Nucleus accumbens (tissue), 56 donors: ENCODE data around the gene IMMT.

ENCODE experiments used
- DNase-seq, 56 donors: peaks; one replicate each; lab custom pipeline; 2025; lab: John Stamatoyannopoulos, UW

The IMMT gene

DNA sequence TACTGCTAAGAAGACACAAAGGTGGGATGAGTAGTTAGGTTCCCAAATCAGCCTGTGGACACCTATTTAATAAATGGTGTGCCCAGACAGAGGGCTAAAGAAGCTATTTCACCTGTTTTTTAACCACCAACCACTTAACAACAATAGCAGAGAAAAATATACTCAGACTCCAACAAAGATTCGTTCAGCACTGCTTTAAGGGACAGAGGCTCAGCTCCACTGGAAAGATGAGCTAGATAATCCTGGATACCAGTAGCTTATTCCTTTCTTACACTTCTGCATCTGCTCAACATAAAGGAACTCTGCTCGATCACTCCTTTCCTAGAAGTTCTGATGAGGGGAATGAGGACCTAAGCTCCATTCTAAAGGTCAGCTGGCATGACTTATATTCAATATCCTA is 44.8 kb downstream of the IMMT start:
- DNase-seq: no peak

DNA sequence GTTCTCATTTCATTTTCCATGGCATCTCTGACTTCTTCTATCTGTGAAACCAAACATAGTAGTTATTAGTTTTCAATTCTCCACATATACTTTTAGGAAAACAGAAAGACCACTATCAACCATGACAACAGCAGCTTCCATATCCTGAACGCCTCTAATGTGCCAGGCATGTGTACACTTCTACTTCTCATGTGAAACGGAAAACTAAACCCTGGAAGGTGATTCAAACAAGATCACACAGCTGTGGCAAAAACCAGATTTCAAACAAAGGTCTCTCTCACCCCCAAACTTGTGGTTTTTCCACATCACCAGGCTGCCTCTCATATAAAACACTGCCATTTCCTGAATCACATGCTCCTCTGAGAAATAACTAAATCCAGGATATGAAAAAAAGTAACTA is 47.5 kb downstream of the IMMT start:
- no peak for DNase-seq

DNA sequence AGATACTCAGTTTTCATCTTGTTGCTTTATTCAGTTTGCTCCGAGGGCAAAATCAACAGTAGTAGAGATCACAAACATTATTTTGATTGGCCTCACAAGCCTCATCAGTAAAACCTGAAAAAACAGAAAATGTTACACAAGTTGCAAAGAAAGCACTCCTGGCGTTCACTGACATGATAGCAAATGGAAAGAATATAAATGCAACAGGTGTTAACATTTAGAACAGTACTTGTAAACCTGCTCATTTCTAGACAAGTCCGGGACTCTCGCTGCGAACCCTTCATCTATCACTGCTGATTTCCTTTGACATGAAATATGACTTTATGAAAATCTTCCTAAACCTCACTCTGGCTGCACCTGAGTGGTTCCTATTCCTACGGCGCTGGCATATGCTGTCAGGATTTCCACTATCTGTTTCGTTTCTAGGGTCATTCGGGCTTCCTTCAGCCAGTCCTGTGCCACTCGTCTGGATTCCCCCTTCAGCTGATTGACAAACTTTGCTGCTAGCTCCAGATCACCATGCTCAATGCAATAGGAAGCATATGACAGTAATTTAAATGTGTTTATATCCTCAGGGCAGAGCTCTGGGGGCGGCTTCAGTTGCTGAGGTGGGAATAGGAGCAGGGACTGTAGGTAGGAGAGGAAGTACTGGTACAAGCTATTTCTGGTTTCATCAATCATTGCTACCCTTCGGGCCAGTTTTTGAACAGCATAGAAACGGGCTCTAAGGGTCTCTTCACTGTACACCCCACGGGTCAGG is 51.2 kb downstream of the IMMT start:
- DNase-seq: peak in 8 of 56 donors; percentile 2 to 35 (median 6)

DNA sequence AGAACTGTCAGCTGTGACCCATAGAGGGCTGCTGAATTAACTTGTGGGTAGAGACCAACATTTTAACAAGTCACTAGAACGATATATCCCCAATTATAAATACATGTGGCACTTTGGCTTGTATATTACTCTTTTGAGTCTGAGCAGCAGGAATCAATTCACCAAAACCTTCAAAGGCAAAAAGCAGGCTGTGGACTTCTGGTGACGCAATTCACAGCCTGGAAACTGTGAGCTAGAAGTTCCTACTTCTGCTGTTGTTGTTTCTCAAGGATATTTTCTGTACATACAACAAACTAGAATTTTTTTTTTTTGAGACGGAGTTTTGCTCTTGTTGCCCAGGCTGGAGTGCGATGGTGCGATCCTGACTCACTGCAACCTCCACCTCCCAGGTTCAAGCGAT is 52.0 kb downstream of the IMMT start:
- no peak for DNase-seq

DNA sequence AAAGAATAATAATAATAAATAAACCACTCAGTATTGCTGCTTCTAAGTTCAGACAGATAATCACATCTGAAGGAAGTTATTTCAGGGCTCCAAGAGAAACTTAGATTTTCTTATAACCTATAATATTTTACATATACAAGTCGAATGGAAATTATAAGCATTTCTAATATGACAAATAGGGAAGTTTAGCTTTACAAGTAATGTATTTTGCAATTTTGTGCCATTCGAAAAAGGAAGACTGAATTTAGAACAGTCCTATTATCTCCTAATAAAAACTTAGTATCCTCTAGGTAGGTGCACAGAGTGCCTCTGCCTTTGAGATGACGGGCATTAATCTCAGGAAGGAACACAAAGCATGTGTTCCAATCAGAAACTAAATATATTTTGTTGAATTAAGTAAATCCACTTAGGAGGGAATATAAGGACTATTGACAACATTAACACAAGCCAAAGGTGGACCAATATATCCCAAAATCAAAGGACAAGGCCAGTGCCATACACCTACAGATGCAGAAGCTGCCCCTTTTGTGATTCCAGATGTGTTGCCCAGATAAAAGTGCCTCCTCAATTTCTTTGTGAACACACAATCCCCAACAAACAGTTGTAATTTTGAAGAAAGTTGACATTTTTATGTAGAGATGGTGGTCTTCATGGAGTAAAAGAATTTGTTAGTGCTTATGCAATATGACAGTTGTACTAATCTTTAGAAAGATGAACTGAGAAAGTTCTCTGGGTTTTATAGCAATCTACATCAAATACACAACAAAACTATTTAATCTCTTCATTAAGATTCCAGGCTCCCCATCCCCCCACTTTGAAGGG is 52.6 kb downstream of the IMMT start:
- no peak for DNase-seq

DNA sequence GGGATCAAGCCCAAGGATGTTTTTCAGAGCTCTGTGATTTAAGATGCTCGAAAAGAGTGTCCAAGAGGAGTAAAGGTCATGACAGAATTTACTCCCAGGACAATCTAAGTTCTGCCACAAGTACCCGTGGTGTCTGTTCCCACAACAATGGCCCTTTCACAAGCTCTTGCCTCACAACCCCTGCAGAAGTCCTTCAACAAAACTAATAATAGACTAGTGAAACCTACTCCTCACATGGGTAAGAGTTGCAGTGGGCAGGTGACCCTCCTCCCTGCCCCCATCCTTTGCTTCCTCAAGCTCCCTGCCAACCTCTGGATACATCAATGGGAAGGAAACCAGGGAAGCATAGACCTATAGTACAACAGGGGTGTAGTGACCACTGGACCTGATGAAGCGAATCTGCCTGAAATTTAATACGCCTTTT is 54.3 kb downstream of the IMMT start:
- DNase-seq: no peak

DNA sequence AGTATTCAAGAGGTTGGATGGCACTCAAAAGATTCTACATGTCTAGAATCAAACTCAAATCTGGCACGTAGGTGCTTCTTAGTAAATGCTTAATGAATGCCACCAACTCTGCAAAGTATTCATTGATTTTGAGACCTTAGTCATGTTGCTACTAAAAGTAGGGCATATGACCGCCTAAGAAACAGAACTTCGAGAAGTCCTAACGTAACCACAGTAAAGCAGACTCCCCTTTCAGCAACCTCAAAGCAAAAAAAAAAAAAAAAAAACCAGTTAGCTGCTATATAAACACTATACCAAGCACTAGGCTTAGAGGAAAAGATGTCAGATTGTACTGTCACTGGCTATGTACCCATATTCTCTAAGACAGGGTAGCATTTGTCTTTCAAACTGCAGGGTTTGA is 55.3 kb downstream of the IMMT start:
- no peak for DNase-seq

DNA sequence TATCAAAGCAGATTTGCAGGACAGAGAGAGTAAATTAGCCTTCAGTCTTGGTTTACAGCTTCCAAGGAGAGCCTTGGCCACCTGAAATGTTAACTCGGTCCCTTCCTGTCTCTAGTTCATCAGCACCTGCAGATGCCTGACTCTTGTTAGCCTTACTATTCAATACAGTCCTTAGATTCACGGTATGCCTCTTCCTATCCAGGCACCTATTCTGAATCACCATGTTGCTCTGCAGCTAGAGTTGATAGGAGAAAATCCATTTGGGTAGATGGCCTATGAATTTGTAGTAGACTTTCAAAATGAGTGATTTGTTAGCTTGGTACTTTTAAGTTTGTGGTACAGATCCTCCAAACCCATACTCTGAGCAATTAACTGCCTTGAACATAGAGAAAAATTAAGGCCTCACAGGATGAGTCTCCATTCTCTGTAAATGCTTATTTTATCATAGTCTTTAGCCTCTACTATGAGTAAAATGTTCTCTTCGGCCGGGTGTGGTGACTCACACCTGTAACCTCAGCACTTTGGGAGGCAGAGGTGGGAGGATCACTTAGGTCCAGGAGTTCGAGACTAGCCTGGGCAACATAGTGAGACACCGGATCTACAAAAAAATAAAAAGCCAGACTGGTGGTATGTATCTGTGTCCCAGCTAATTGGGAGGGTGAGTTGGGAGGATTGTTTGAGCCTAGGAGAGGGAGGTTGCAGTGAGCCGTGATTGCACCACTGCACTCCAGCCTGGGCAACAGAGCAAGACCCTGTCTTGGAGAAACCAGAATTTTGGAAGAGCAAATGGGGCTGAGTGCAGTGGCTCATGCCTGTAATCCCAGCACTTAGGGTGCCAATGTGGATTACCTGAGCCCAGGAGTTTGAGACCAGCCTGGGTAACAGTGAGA is 56.3 kb downstream of the IMMT start:
- DNase-seq: no peak

DNA sequence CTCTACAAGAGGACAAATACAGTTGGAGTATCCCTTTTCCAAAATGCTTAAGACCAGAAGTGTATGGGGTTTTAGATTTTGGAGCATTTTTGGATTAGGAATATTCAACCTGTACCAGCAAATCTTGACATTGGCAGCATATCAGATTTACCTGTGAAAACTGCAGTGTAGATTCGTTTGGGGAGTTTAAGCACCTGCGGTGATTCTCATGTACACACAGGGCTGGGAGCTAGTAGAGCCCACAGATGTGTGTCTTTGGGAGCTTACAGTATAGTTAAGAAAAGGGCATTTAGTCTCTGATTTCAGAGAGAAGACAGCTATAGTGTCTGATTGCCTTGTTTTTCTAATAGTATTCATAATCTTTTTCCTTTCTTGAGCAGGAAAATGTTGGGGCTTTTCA is 59.1 kb downstream of the IMMT start:
- no peak for DNase-seq

DNA sequence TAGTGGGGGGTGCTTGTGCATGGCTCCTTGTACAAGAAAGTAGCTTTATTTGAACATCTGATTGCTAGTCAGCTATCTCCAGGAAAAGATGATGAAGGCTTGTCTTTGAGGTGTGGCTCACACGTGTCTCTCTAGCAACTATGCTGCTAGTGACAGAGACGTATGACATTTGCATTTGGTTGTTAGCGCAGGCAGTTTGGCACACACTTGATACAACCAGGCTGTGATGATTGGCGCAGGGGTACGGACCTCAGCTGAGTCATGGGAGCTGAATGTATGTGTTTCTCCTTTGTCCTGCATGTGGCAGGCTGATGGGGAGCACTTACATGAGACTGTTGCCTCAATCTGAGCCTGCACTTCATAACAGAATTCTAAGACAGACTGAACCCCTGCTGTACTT is 59.6 kb downstream of the IMMT start:
- DNase-seq: peak in 32 of 56 donors; percentile 2 to 72 (median 14)

DNA sequence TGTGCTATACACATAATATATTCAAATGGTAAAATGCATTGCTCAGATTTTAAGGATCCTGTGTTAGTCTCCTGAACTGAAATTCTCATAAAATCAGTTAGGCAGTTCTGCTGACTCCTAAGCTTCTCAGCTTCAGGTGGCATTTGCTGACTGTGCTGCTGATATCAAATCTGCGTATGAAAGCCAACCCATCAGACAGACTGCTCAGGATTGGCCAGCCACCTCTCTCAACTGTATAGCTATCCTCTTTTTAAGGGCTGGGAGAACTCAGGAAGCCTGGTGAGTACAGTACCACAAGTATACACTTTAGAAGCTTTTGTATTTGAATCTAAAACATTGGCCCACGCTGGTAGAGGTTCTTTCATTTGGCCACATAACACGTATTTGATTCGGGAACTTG is 60.6 kb downstream of the IMMT start:
- DNase-seq: no peak

DNA sequence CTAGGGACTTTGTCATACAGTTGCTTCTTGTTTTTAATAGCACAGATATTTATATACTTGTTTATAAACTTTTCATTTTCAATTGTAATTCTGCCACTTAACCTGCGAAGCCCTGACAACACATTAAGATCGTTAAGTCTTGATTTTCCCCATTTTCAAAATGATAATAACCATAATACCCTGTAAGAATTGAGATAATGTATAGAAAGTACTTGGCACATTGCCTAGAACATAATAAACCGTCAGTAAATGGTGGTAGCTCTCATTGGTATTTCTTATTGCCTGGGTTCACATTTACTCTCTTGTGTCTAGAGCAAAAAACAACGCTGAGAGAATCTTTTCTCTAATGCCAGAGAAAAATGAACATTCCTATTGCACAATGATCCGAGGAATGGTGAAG is 70.6 kb downstream of the IMMT start:
- no peak for DNase-seq

DNA sequence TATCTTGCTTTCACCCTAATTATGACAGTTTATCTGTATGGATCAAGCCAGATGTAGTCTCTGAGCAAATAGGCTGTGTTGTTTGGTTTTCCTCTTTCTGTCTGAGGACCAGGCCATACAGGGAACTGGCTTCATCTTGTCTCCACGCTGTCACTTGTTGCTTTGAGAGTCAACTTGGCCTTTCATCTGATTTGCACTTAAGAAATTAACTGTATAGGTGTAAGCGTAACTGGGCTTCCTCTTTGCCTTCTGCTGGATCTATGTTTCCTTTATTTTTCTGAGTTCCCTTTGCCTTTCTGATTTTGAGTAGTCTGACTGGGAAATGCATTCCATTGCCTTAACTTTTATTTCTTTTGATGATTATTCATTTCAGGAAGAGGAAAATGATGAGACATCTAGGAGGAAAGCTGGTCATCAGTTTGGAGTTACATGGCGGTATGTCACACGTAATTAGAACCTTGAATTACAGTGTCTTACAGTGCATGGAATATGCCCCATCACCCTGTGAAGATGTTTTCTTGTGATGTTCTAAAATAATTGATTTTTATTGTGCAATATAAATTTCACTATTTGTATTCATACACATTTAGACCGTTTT is 71.8 kb downstream of the IMMT start:
- DNase-seq: no peak

DNA sequence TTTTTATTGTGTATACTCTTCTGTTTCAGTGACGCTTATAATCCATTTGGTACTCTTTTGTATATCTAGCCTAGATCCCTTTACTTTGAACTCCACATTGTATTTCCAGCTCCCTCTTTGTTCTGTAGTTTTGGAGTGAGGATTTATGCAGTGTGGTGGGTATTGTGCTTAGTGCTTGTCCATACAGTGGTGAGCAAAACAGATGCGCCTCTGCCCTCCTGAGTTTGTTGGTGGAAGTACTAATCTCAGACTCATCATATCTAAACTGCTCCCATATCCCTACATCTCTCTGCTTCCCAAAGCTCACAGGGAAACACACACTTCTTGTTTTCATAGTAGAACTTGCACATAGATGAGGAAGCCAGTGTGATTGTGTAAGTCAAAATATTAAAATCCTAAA is 77.1 kb downstream of the IMMT start:
- DNase-seq: no peak

DNA sequence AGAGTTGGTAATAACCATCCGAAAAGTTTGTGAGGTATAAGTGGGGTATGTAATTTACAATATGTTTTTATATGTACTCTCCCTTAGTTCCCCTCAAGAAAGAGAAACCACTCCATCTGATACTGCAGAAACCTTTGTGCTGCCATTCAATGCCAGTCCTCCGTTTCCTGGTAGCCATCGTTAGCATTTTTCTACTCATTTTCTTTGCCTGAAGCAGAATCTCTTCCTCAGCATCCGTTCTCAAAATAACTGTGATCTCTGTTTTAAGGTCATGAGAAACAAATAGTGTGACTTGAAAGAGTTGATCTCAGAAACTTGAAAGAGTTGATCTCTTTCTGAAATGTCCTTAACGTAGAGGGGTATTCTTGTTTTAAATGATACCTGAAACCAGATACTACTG is 88.2 kb downstream of the IMMT start:
- no peak for DNase-seq

DNA sequence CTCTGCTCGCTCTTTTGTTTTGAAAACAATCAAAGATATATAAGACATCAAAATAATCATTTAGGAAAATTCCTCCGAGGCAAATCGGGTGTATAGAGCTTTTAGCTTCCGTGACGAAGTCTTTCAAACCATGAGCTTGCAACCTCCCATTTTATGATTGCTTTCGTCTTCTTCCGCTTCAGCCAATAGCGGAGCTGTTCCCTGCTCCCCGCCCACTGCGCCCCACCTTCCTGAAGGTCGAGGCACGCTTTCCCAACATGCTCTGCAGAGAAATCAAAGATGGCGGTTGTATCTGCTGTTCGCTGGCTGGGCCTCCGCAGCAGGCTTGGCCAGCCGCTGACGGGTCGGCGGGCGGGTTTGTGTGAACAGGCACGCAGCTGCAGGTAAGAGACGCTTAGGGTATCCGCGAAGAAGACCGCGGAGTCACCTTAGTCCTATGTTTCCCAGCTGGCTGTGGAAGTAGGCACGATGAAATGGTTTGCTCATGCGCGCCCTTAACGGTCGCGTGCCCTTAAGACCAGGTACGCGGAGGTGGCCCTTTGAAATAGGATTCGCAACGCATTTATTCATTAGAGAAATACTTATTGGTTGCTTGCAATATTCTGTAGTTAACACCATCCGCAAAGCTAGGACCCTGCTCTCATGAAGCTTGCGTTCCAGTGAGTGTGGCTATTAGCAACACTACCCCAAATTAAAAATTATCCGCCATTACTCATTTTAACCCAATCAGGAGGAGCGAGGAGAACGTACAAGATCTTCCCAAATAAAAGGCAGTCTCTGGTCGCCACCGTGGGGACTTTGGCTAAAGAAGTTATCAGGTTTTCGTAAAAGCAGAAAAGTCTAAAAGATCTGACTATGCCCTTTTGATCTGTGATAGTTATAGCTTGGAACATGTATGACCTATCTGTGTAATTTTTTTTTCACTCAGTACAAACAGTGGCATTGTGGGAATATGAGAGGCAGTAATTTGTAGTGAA is 89.0 kb downstream of the IMMT start, which contains the start of gene PTCD3:
PTCD3 (plus strand) TSS at position 267 of the 977 bp plus-strand sequence; CDS start at position 280, 13 bp downstream.
- DNase-seq: peak; percentile 59 to 97 (median 91)

DNA sequence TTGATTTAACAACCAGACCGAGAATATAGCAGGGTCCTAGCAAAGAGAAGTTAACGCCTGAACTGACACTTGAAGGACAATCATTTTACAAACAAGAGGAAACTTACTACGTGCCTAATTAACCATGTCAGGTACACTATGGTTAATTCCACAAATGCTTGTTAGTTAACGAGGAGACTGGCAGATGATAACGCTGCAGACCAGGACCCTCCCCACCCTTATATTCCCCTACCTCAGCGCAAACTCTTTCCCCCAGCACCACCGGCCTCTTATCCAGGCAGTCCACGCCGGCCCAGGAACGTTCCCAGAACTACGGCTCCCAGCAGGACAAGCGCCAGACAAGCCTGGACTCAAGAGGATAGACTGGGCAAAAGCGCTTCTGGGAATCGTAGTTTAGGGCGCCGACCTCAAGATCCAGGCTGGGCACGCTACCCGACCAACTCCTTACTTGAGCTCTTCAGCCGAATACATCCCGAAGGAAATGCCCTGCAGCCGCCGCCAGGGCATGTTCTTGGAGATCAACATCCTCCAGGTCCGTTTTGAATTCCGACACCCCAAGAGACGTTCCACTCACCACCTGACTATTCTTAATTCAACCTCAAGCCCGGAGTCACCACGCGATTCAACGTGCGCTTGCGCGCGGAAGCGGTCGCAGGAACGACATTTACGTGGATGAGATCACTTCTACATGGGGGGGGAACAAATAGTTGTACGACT is 89.9 kb downstream of the IMMT start, which contains the start of gene POLR1A:
POLR1A (minus strand) TSS at position 635 of the 717 bp plus-strand sequence; CDS start at position 525, 110 bp downstream.
- DNase-seq: peak; percentile 55 to 99 (median 94)

DNA sequence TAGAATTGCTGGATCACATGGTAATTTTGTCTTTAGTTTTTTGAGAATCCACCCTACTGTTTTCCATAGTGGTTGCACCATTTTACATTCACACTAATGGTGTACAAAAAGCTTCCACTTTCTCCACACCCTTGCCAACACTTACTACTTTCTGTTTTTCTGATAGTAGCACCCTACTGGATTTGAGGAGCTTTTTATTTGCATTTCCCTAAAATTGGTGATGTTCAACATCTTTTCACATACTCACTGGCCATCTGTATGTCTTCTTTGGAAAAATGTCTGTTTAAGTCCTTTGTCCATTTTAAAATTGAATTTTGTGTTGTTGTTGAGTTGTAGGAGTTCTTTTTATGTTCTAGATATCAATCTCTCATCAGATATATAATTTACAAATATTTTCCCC is 93.1 kb downstream of the IMMT start:
- no peak for DNase-seq
